GM21717 (cell line): ENCODE results near the gene CLEC4F.
"Not testable (repeated sequence)": the region's sequence is repeated elsewhere in the genome, so short reads cannot be mapped to it uniquely, and the experiment has no call there.

Experiments used
- ATAC-seq: cut with Tn5 transposase; IDR thresholded peaks from one replicate; pipeline ENCODE4 v1.9.1; 2021; ENCODE audit warnings: mild to moderate bottlenecking, moderate library complexity; ENCODE audit not compliant: unreplicated experiment

The CLEC4F gene

DNA sequence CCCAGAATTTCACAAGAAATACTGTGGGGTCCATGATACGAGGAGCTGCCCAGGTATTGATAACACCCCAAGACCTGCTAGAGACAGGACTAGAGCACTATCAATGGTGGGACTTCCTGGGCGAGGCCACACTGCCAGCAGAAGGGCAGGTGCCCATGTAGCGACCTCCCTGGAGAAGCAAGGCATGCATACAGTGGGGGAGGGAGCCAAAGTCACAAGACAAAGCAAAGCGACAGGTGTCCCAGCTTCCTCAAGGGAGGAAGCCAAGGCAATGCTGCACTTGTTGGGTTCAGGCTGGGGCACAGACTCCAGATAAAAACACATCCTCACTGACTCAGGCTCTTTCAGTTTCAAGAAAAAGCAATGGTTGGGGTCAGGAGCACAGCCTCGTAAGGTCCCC lies 7.7 kb upstream of the CLEC4F start:
- no peak for ATAC-seq

- no peak for ATAC-seq
These were observed 7.0 kb upstream of the CLEC4F start for GRCh38 chr2:70827388-70827787.

- ATAC-seq: no peak
These were observed 6.4 kb upstream of the CLEC4F start for GRCh38 chr2:70826696-70827350.

- no peak for ATAC-seq
These were observed 2.9 kb upstream of the CLEC4F start for GRCh38 chr2:70823249-70823648.

- no peak for ATAC-seq
These were observed 2.4 kb upstream of the CLEC4F start for GRCh38 chr2:70822843-70823242.

GRCh38 chr2:70817284-70817954 lies 3.0 kb downstream of the CLEC4F start:
- no peak for ATAC-seq

GRCh38 chr2:70816726-70817125 lies 3.7 kb downstream of the CLEC4F start:
- no peak for ATAC-seq

- ATAC-seq: no peak
These were observed 11.1 kb downstream of the CLEC4F start for GRCh38 chr2:70808983-70809958.

DNA sequence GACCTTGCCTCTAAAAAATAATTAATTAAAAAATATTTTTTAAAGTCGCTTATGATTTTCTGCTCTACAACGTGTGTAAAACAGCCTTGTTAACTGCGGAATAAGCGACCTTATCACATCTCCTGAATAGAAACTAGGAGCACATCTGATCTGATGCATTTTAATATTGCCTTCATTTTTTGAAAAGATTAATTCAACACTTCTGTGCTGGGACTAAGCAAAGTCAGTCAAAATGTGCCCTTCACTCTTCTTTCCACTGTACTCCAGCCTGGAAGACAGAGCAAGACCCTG lies 12.6 kb downstream of the CLEC4F start:
- no peak for ATAC-seq

DNA sequence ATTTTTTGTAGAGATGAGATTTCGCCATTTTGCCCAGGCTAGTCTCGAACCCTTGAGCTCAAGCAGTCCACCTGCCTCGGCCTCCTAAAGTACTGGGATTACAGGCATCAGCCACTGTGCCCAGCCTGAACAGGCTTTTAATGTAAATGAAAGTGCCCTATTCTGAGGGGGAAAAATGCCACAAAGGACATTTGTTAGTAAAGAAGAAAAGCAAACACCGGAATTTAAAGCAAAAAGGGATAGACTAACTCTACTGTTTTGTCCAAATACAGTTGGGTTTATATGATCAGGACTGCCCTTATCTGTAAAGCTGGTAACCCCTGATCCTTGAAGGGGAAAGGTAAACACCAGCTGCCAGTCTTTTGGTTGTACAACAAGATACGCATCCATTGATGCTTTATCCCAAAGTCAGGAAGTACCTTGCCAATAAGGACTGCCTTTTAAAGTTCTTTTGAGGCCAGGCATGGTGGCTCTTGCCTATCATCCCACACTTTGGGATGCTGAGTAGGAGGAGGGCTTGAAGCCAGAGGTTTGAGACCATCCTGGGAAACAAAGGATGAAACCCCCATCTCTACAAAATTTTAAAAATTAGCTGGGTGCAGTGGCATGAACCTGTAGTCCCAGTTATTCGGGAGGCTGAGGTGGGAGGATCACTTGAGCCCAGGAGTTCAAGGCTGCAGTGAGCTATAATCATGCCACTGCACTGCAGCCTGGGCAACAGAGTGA lies 13.1 kb downstream of the CLEC4F start:
- no peak for ATAC-seq

GRCh38 chr2:70806620-70807019 lies 13.8 kb downstream of the CLEC4F start:
- ATAC-seq: no peak

GRCh38 chr2:70806013-70806412 lies 14.4 kb downstream of the CLEC4F start:
- no peak for ATAC-seq

DNA sequence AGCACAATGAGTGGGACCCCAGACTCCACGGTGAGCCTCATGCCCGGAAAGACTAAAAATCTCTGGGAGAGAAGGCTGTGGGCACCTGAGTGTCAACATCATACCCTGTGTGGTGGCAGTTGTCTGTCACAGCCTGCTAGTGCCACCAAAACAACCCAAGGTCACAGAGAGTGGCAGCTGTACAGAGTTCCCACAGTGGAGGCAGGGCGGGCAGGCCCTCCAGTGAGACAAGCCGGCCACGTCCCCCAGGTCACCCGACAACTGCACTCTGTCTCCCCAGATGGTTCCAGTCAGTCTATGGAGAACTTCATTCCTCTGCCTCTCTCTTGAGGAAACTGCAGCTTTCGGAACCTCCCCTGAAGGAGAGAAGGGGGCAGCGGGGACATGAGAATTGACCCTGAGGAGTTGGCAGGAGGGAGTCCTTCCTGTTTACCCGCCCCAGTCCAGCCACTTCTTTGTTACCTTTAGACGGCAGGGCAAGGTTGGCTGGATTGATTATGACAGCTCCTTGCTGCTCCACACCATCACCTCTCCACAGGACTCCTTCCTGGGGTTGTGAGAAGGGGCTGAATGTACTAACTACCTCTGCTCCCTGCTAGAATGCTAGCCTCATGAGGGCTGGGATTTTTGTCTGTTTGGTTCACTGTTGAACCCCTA lies 18.7 kb downstream of the CLEC4F start:
- no peak for ATAC-seq

DNA sequence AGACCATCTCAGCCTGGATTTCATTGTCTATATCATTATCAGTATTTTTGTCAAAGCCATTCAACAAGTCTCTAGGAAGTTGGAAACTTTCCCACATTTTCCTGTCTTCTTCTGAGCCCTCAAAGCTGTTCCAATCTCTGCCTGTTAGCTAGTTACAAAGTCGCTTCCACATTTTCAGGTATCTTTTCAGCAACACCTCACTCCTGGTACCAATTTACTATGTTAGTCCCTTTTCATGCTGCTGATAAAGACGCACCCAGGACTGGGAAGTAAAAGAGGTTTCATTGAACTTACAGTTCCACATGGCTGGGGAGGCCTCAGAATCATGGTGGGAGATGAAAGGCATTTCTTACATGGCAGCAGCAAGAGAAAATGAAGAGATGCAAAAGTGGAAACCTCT lies 20.7 kb downstream of the CLEC4F start:
- no peak for ATAC-seq

GRCh38 chr2:70797996-70798395 lies 22.4 kb downstream of the CLEC4F start:
- ATAC-seq: not testable (repeated sequence)

DNA sequence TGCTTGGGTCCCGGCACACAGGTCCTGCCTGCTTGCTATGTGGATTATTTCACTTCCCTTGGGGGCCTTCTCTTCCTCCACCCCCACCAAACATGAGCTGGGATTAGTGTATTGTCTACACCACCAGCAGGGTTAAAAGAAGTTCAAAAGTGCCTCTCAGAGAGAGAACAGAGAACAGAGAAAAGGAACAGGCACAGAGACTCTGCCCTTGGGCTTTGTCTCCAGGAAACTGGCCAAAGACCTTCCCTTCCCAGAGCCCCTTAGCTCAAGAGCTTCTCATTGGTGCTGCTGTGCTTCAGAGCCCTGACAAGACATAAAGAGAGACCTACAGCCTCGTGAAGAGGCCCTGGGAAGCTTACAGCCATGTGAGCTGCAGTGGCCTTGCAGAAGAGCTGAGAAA lies 22.9 kb downstream of the CLEC4F start:
- no peak for ATAC-seq

- ATAC-seq: no peak
These were observed 24.1 kb downstream of the CLEC4F start for GRCh38 chr2:70796262-70796661.

DNA sequence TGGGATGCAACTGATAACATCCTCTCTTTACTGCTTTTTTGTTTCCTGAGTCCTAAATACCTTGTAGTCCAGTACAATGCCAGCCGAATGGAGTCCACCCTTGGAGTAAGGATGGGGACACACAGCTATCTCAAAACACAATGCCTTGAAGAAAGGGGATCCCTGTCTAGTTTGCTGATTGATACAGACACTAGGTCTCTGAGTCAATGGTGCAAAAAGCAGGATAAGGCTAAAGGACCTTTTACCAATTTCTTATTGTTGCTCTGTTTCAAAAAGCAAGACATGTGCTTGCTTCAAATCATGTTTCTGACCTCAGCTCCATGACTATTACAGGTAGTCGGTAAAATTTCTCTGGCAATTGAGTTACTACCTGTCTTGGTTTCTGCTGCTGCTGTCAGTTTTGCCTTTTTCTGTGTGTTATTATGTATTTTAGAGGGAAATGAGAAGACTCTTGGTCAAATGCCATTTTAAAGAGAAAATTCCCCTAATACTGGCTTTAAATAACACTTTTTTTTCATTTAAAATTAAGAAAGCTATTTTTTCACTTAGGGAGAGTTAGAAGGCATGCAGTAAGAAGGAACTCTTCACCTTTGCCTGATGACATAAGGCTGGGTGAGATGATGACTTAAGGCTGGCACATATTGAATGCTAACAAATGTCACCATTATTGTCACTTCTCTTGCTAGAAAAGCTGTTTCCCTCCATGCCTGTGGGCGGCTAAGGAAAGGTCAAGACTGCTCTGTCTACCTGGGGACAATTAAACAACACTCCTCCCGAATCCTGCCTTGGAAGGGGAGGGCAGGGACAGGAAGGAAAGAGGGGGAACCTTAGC lies 25.0 kb downstream of the CLEC4F start:
- no peak for ATAC-seq

GRCh38 chr2:70793450-70793849 lies 26.9 kb downstream of the CLEC4F start:
- no peak for ATAC-seq
